HCT116 (cell line): Measurements from ENCODE around the gene AFF1. TPM values are rescaled to one million over a fixed set of nuclear protein-coding genes. Genes with fewer than 3 reads are reported as not detected.

Experiments used
- ATAC-seq: fragments of 200-7000 bp; cut with Tn5 transposase; 2 replicates; pipeline ENCODE4 v1.9.1; 2020; ENCODE audit warnings: mild to moderate bottlenecking, moderate library complexity
- BruUV-seq: library from RNA; stranded (reverse); fragments of 400-500 nt; replicated peaks from 2 replicates; lab custom pipeline; 2021; lab: Mats Ljungman, UMichigan
- CTCF ChIA-PET: fragments of 300-600 bp; sonication (Branson Sonifier 250); formaldehyde crosslinking; loops from one replicate; lab custom pipeline; 2021; ENCODE audit warnings: antibody characterized with exemption; lab: Charles Lee
- POLR2A ChIA-PET: fragments of 300-600, 350-600 bp; sonication (Branson Sonifier 250); formaldehyde crosslinking; loops from one replicate; lab custom pipeline; 2021; ENCODE audit warnings: antibody characterized with exemption; lab: Charles Lee
- RAD21 ChIA-PET, 2 experiments: fragments of 300-600 bp; sonication (Branson Sonifier 250); formaldehyde crosslinking; loops; one replicate each; lab custom pipeline; 2023; ENCODE audit warnings: low total read pairs in 2 of 2; ENCODE audit not compliant: uncharacterized antibody in 2 of 2, unreplicated experiment in 2 of 2, low non-redundant PET in 1 of 2; lab: Charles Lee
- DNase-seq: peaks from one replicate; pipeline ENCODE4 v3.0.0-alpha.2; 2010; ENCODE audit warnings: low read depth, low spot score
- H2AFZ ChIP-seq: fragments of 200-600 bp; shearing (Covaris generic), sonication (generic); 2 replicates; pipeline ENCODE4 v1.6.1; 2017; ENCODE audit warnings: low read depth, mixed run types, mixed read lengths, antibody characterized with exemption, low read length; ENCODE audit not compliant: poor library complexity, severe bottlenecking
- H3K27ac ChIP-seq: 2 replicates; pipeline ENCODE4 v1.5.1; 2012; ENCODE audit warnings: low read depth, low read length
- H3K27me3 ChIP-seq: fragments of 200-600 bp; sonication (generic); 2 replicates; pipeline ENCODE4 v1.6.1; 2016; ENCODE audit warnings: mixed run types, low read length, mixed read lengths; ENCODE audit not compliant: insufficient read depth
- H3K36me3 ChIP-seq, 2 experiments: fragments of 200-500 bp in 1 of 2; fragments of 200-600 bp in 1 of 2; sonication (Bioruptor generic) in 1 of 2; sonication (generic) in 1 of 2; 2 replicates each; pipeline versions ENCODE4 v1.5.1 to v1.6.1; 2014 to 2016; ENCODE audit warnings: low read length in 2 of 2, inconsistent platforms in 1 of 2, mixed read lengths in 1 of 2, mixed run types in 1 of 2; ENCODE audit not compliant: insufficient read depth in 2 of 2, control insufficient read depth in 1 of 2
- H3K4me1 ChIP-seq, 2 experiments: fragments of 200-600 bp in 1 of 2; sonication (generic) in 1 of 2; 2 replicates each; pipeline versions ENCODE4 v1.5.1 to v1.6.1; 2012 to 2017; ENCODE audit warnings: low read length in 2 of 2, inconsistent platforms in 1 of 2, mild to moderate bottlenecking in 1 of 2, mixed read lengths in 1 of 2, mixed run types in 1 of 2, moderate library complexity in 1 of 2; ENCODE audit not compliant: insufficient read depth in 2 of 2, control insufficient read depth in 1 of 2
- H3K4me2 ChIP-seq: fragments of 200-600 bp; sonication (generic); 2 replicates; pipeline ENCODE4 v1.6.1; 2017; ENCODE audit warnings: mixed run types, low read length, mixed read lengths
- H3K4me3 ChIP-seq, 2 experiments: fragments of 200-600 bp in 1 of 2; sonication (generic) in 1 of 2; replicated peaks in 1 of 2; 2 replicates each; pipeline ENCODE4 v1.5.1; 2011 to 2016; ENCODE audit warnings: low read length in 2 of 2, control low read depth in 1 of 2, low read depth in 1 of 2, mild to moderate bottlenecking in 1 of 2, mixed read lengths in 1 of 2, mixed run types in 1 of 2
- H3K79me2 ChIP-seq: fragments of 200-600 bp; sonication (generic); 2 replicates; pipeline ENCODE4 v1.6.1; 2017; ENCODE audit warnings: mild to moderate bottlenecking, mixed run types, low read length, moderate library complexity, mixed read lengths; ENCODE audit not compliant: insufficient read depth
- H3K9ac ChIP-seq: fragments of 200-600 bp; sonication (generic); 2 replicates; pipeline ENCODE4 v1.6.1; 2016; ENCODE audit warnings: low read length, mixed read lengths
- H3K9me2 ChIP-seq: fragments of 200-600 bp; sonication (generic), shearing (Covaris generic); 2 replicates; pipeline ENCODE4 v1.6.1; 2017; ENCODE audit warnings: mixed run types, mild to moderate bottlenecking, moderate library complexity; ENCODE audit not compliant: insufficient read depth
- H3K9me3 ChIP-seq, 2 experiments: fragments of 200-500 bp in 1 of 2; fragments of 200-600 bp in 1 of 2; sonication (Bioruptor generic) in 1 of 2; sonication (generic) in 1 of 2; 2 replicates each; pipeline ENCODE4 v1.6.1; 2014 to 2017; ENCODE audit warnings: low read length in 2 of 2, mixed read lengths in 2 of 2, inconsistent platforms in 1 of 2, low read depth in 1 of 2, mild to moderate bottlenecking in 1 of 2, mixed run types in 1 of 2, moderate library complexity in 1 of 2; ENCODE audit not compliant: control insufficient read depth in 1 of 2, insufficient read depth in 1 of 2
- H4K20me1 ChIP-seq: fragments of 200-600 bp; sonication (generic), shearing (Covaris generic); 2 replicates; pipeline ENCODE4 v1.6.1; 2017; ENCODE audit warnings: mixed run types, mild to moderate bottlenecking, moderate library complexity; ENCODE audit not compliant: insufficient read depth
- CBX3 ChIP-seq: IDR thresholded peaks from 2 replicates; pipeline ENCODE4 v1.6.1; 2012; ENCODE audit warnings: low read depth
- EGR1 ChIP-seq: IDR thresholded peaks from 2 replicates; pipeline ENCODE4 v1.6.1; 2012; ENCODE audit warnings: low read depth
- ELF1 ChIP-seq: IDR thresholded peaks from 2 replicates; pipeline ENCODE4 v1.6.1; 2012; ENCODE audit warnings: low read depth, borderline replicate concordance
- JUND ChIP-seq: IDR thresholded peaks from 2 replicates; pipeline ENCODE4 v1.6.1; 2012
- POLR2AphosphoS5 ChIP-seq: IDR thresholded peaks from 2 replicates; pipeline ENCODE4 v1.6.1; 2011; ENCODE audit warnings: mild to moderate bottlenecking, low read depth, low read length, moderate library complexity
- RAD21 ChIP-seq: IDR thresholded peaks from 2 replicates; pipeline ENCODE4 v1.6.1; 2012; ENCODE audit warnings: low read depth, mild to moderate bottlenecking
- SP1 ChIP-seq: IDR thresholded peaks from 2 replicates; pipeline ENCODE4 v1.6.1; 2012; ENCODE audit warnings: low read depth
- SRF ChIP-seq: IDR thresholded peaks from 2 replicates; pipeline ENCODE4 v1.6.1; 2012; ENCODE audit warnings: low read depth
- ZFX ChIP-seq: fragments of 450-650 bp; IDR thresholded peaks from 2 replicates; pipeline ENCODE4 v1.6.1; 2017
- ZNF274 ChIP-seq: fragments of 200-500 bp; sonication (Bioruptor generic); IDR thresholded peaks from 2 replicates; pipeline ENCODE4 v1.6.1; 2014; ENCODE audit warnings: mild to moderate bottlenecking, low read depth, low read length, inconsistent platforms
- intact Hi-C: fragments of 100-400 bp; cut with micrococcal nuclease; formaldehyde crosslinking; loops from 2 replicates; pipeline ENCODE4 v1.10.0; 2022
- total RNA-seq: library from RNA; stranded (reverse); gene quantifications from one replicate; pipeline ENCODE4 v1.2.1, GENCODE V29; 2021; ENCODE audit not compliant: unreplicated experiment
- TF ChIP-seq, protein P1 (sequence below), 3 experiments: fragments of 200-600 bp in 1 of 3; sonication (generic) in 1 of 3; IDR thresholded peaks in 2 of 3; conservative IDR thresholded peaks in 1 of 3; 2 replicates each; pipeline ENCODE4 v1.5.1; 2012 to 2017; ENCODE audit warnings: low read depth in 2 of 3, low read length in 2 of 3, antibody characterized with exemption in 1 of 3, borderline replicate concordance in 1 of 3, control low read depth in 1 of 3, mild to moderate bottlenecking in 1 of 3, mixed read lengths in 1 of 3, mixed run types in 1 of 3, moderate library complexity in 1 of 3; ENCODE audit not compliant: insufficient read depth in 1 of 3

The AFF1 gene
- total RNA-seq, 1 experiment from 2014 or later, result 43.1 TPM

DNA sequence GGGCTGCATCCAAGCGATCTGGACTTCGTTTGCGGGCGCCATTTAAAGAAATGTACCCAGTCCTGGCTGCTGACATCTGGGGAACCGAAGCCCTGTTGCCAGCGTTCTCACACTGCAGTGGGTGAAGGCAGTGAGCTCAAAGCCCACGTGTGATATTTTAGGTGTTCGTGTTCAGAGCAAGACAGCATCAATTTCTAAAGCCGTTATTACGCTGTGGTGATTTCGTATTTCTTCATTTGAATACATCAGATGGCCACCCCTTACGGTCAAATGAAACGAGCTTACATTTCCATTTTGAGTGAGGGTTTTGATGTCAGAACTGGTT, 42.2 kb upstream of the AFF1 start:
- TF ChIP-seq RAD21, result no peak
- TF ChIP-seq SRF, result no peak
- TF ChIP-seq ZFX, result no peak
- TF ChIP-seq, protein P1, sequence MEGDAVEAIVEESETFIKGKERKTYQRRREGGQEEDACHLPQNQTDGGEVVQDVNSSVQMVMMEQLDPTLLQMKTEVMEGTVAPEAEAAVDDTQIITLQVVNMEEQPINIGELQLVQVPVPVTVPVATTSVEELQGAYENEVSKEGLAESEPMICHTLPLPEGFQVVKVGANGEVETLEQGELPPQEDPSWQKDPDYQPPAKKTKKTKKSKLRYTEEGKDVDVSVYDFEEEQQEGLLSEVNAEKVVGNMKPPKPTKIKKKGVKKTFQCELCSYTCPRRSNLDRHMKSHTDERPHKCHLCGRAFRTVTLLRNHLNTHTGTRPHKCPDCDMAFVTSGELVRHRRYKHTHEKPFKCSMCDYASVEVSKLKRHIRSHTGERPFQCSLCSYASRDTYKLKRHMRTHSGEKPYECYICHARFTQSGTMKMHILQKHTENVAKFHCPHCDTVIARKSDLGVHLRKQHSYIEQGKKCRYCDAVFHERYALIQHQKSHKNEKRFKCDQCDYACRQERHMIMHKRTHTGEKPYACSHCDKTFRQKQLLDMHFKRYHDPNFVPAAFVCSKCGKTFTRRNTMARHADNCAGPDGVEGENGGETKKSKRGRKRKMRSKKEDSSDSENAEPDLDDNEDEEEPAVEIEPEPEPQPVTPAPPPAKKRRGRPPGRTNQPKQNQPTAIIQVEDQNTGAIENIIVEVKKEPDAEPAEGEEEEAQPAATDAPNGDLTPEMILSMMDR (IDR thresholded peaks at IDR 0.05 in 2 of 3, conservative IDR thresholded peaks at IDR 0.05 in 1 of 3; ENCODE audit: borderline replicate concordance in 1 of 3, insufficient read depth in 1 of 3, low read depth in 2 of 3, low read length in 2 of 3), result no peak
- TF ChIP-seq ZNF274, result no peak
- TF ChIP-seq JUND, result no peak
- no peak for TF ChIP-seq ELF1
- no peak for TF ChIP-seq POLR2AphosphoS5
- no peak for TF ChIP-seq CBX3
- TF ChIP-seq EGR1, result no peak
- no peak for TF ChIP-seq SP1
- Histone ChIP-seq H4K20me1 (no peaks in the 10 kb centered on the region), H3K27ac (peak overlapping the region; percentile 71), H3K9ac (peak overlapping the region; percentile 80), H3K4me3 (peak overlapping the region; percentile 55 to 62), H3K36me3 (no peaks in the 10 kb centered on the region), H3K4me1 (peaks cover 10 to 31% of the 10 kb centered on the region in 2 experiments), H2AFZ (peak overlapping the region; percentile 36), H3K9me2 (no peaks in the 10 kb centered on the region), H3K4me2 (peak overlapping the region; percentile 82), H3K79me2 (no peaks in the 10 kb centered on the region), H3K9me3 (no peaks in the 10 kb centered on the region), H3K27me3 (no peaks in the 10 kb centered on the region)
- POLR2A ChIA-PET, result interaction anchor here (0.6 kb wide), 1 partner anchor 370 kb away, joined by 3 read pairs; no protein-coding TSS in a partner anchor
- ATAC-seq, result no peak
- BruUV-seq, result no TSS peak
- intact Hi-C loops, result loop anchor here (5.0 to 10.0 kb wide), 3 partner anchors 240 to 1322 kb away; no protein-coding TSS in a partner anchor
- RAD21 ChIA-PET, result no interaction called here
- no peak for DNase-seq
- CTCF ChIA-PET, result interaction anchor here (0.6 to 3.4 kb wide), 4 partner anchors 257 to 396 kb away, joined by 3 to 28 read pairs (median 8); no protein-coding TSS in a partner anchor
